H9 (cell line): ENCODE measurements around the gene NLRC3. TPM values are rescaled to one million over a fixed set of nuclear protein-coding genes. Genes with fewer than 3 reads are reported as not detected.
A peak's percentile ranks its signal among the peaks of the same experiment; 100 is the strongest.

Source experiments
- DNase-seq: peaks from one replicate; pipeline ENCODE4 v3.0.0-alpha.2; 2017
- H2AFZ ChIP-seq: one replicate; pipeline ENCODE4 v1.6.1; 2013; ENCODE audit warnings: mild to moderate bottlenecking, low read length, control low read depth, moderate library complexity
- H2AK5ac ChIP-seq: 2 replicates; pipeline ENCODE4 v1.6.1; 2013; ENCODE audit warnings: low read length, control low read depth, mixed read lengths; ENCODE audit not compliant: insufficient read length
- H2BK120ac ChIP-seq: one replicate; pipeline ENCODE4 v1.6.1; 2013; ENCODE audit warnings: low read depth, mild to moderate bottlenecking, low read length, control low read depth, inconsistent platforms; ENCODE audit not compliant: poor library complexity, severe bottlenecking
- H2BK12ac ChIP-seq: 2 replicates; pipeline ENCODE4 v1.6.1; 2013; ENCODE audit warnings: low read length, control low read depth, mixed read lengths, low read depth; ENCODE audit not compliant: insufficient read length
- H2BK15ac ChIP-seq: 2 replicates; pipeline ENCODE4 v1.6.1; 2013; ENCODE audit warnings: low read depth, low read length, control low read depth
- H2BK20ac ChIP-seq: one replicate; pipeline ENCODE4 v1.6.1; 2013; ENCODE audit warnings: low read depth, mild to moderate bottlenecking, low read length, control low read depth, inconsistent platforms; ENCODE audit not compliant: poor library complexity, severe bottlenecking
- H2BK5ac ChIP-seq: 2 replicates; pipeline ENCODE4 v1.6.1; 2013; ENCODE audit warnings: low read length, control low read depth, mixed read lengths; ENCODE audit not compliant: insufficient read length
- H3K14ac ChIP-seq: 2 replicates; pipeline ENCODE4 v1.6.1; 2013; ENCODE audit warnings: low read length, control low read depth; ENCODE audit not compliant: insufficient read depth
- H3K18ac ChIP-seq: 2 replicates; pipeline ENCODE4 v1.6.1; 2013; ENCODE audit warnings: low read depth, mild to moderate bottlenecking, mixed read lengths, low read length, control low read depth; ENCODE audit not compliant: insufficient read length
- H3K23ac ChIP-seq: 2 replicates; pipeline ENCODE4 v1.6.1; 2013; ENCODE audit warnings: low read length, control low read depth, mixed read lengths, low read depth; ENCODE audit not compliant: insufficient read length
- H3K23me2 ChIP-seq: 2 replicates; pipeline ENCODE4 v1.6.1; 2013; ENCODE audit warnings: low read depth, mild to moderate bottlenecking, mixed read lengths, low read length, control low read depth; ENCODE audit not compliant: insufficient read length, poor library complexity, severe bottlenecking
- H3K27ac ChIP-seq: 2 replicates; pipeline ENCODE4 v1.5.1; 2013; ENCODE audit warnings: low read length, control low read depth, mixed read lengths, low read depth; ENCODE audit not compliant: insufficient read length
- H3K27me3 ChIP-seq: 2 replicates; pipeline ENCODE4 v1.6.1; 2013; ENCODE audit warnings: low read length, control low read depth, inconsistent platforms; ENCODE audit not compliant: insufficient read depth
- H3K4ac ChIP-seq: 2 replicates; pipeline ENCODE4 v1.6.1; 2013; ENCODE audit warnings: low read depth, mild to moderate bottlenecking, control low read depth, inconsistent platforms, low read length, moderate library complexity
- H3K4me1 ChIP-seq: 2 replicates; pipeline ENCODE4 v1.6.1; 2013; ENCODE audit warnings: low read length, control low read depth, inconsistent platforms; ENCODE audit not compliant: insufficient read depth
- H3K4me2 ChIP-seq: 2 replicates; pipeline ENCODE4 v1.6.1; 2013; ENCODE audit warnings: low read length, control low read depth, mixed read lengths; ENCODE audit not compliant: insufficient read length, insufficient read depth
- H3K56ac ChIP-seq: 2 replicates; pipeline ENCODE4 v1.6.1; 2013; ENCODE audit warnings: low read depth, mild to moderate bottlenecking, mixed read lengths, low read length, control low read depth; ENCODE audit not compliant: insufficient read length
- H3K79me1 ChIP-seq: 2 replicates; pipeline ENCODE4 v1.6.1; 2013; ENCODE audit warnings: low read depth, mild to moderate bottlenecking, moderate library complexity, low read length, control low read depth, inconsistent platforms; ENCODE audit not compliant: insufficient read depth, poor library complexity, severe bottlenecking
- H3K79me2 ChIP-seq: 2 replicates; pipeline ENCODE4 v1.6.1; 2013; ENCODE audit warnings: low read length, control low read depth, inconsistent platforms; ENCODE audit not compliant: insufficient read depth
- H3K9ac ChIP-seq: 2 replicates; pipeline ENCODE4 v1.6.1; 2013; ENCODE audit warnings: low read length, control low read depth, mixed read lengths; ENCODE audit not compliant: insufficient read length; ENCODE audit errors: extremely low read depth
- H3K9me3 ChIP-seq: one replicate; pipeline ENCODE4 v1.6.1; 2013; ENCODE audit warnings: low read depth, low read length, inconsistent platforms; ENCODE audit not compliant: control insufficient read depth
- H3T11ph ChIP-seq: one replicate; pipeline ENCODE4 v1.6.1; 2013; ENCODE audit warnings: mild to moderate bottlenecking, low read length, control low read depth, inconsistent platforms
- H4K20me1 ChIP-seq: one replicate; pipeline ENCODE4 v1.6.1; 2013; ENCODE audit not compliant: control insufficient read depth, insufficient read length, insufficient read depth
- H4K5ac ChIP-seq: 2 replicates; pipeline ENCODE4 v1.6.1; 2013; ENCODE audit warnings: low read depth, mild to moderate bottlenecking, mixed read lengths, low read length, control low read depth; ENCODE audit not compliant: insufficient read length
- H4K8ac ChIP-seq: replicated peaks from 2 replicates; pipeline ENCODE4 v1.6.1; 2013; ENCODE audit warnings: low read length, control low read depth, mixed read lengths, low read depth; ENCODE audit not compliant: insufficient read length
- H4K91ac ChIP-seq: 2 replicates; pipeline ENCODE4 v1.6.1; 2013; ENCODE audit warnings: low read depth, mild to moderate bottlenecking, moderate library complexity, mixed read lengths, low read length, control low read depth; ENCODE audit not compliant: insufficient read length
- H3K27ac Mint-ChIP-seq, 3 experiments: 2 replicates in 2 of 3; 3 replicates in 1 of 3; pipeline ENCODE4 v1.8.0; 2020 to 2021; ENCODE audit warnings: mixed read lengths in 3 of 3, mild to moderate bottlenecking in 1 of 3, moderate library complexity in 1 of 3
- H3K27me3 Mint-ChIP-seq: 2 replicates; pipeline ENCODE4 v1.8.0; 2021; ENCODE audit warnings: low read depth, mild to moderate bottlenecking, moderate library complexity, mixed read lengths
- H3K36me3 Mint-ChIP-seq, 3 experiments: 2 replicates in 2 of 3; 3 replicates in 1 of 3; pipeline ENCODE4 v1.8.0; 2020 to 2021; ENCODE audit warnings: low read depth in 3 of 3, mixed read lengths in 3 of 3; ENCODE audit not compliant: insufficient read depth in 1 of 3
- H3K4me1 Mint-ChIP-seq, 2 experiments: 2 replicates each; pipeline ENCODE4 v1.8.0; 2020; ENCODE audit warnings: mixed read lengths in 2 of 2
- H3K4me3 Mint-ChIP-seq, 2 experiments: 2 replicates in 1 of 2; 3 replicates in 1 of 2; pipeline ENCODE4 v1.8.0; 2020 to 2021; ENCODE audit warnings: mild to moderate bottlenecking in 2 of 2, mixed read lengths in 2 of 2, moderate library complexity in 1 of 2
- H3K9me3 Mint-ChIP-seq, 2 experiments: 2 replicates in 1 of 2; 3 replicates in 1 of 2; pipeline ENCODE4 v1.8.0; 2020; ENCODE audit warnings: mild to moderate bottlenecking in 2 of 2, mixed read lengths in 2 of 2, moderate library complexity in 1 of 2
- CTCF ChIP-seq: fragments of 200-600 bp; sonication (generic); conservative IDR thresholded peaks from 3 replicates; pipeline ENCODE4 v1.8.0; 2021; ENCODE audit warnings: antibody characterized with exemption, mild to moderate bottlenecking
- WGBS: extraction: QIAGEN DNeasy Blood & Tissue Kit; methylation state at CpG from one replicate; pipeline ENCODE4 v1.1.7; 2013; ENCODE audit warnings: missing lambda C conversion rate, low lambda C conversion rate, mixed read lengths; ENCODE audit not compliant: insufficient read length; ENCODE audit errors: extremely low coverage; 5-methylcytosine and 5-hydroxymethylcytosine counted together
- total RNA-seq: library from RNA; stranded (reverse); gene quantifications from 2 replicates; pipeline ENCODE4 v1.2.1, GENCODE V29; 2021

NLRC3 gene
- total RNA-seq, 1 experiment from 2014 or later, result 0.44 TPM

DNA sequence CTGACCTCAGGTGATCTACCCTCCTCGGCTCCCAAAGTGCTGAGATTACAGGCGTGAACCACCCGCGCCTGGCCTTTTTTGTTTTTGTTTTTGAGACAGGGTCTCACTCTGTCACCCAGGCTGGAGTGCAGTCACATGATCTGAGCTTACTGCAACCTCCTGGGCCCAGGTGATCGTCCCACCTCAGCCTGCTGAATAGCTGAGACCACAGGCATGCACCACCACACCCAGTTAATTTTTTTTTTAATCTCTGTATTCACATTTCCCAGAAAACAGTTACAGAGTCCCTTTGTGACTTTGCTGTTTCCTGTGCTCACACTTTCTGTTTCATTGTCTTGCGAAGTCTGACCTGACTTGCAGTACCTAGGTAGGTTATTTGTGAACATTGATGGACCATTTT is 73.7 kb downstream of the NLRC3 start:
- Histone ChIP-seq H4K91ac (no peak overlapping the region), H3K27me3 (no peaks in the 10 kb centered on the region), H3K4me2 (no peak overlapping the region), H3K79me2 (no peaks in the 10 kb centered on the region), H3K4ac (no peak overlapping the region), H3K23me2 (peaks cover 4% of the 10 kb centered on the region), H3K79me1 (no peaks in the 10 kb centered on the region), H2BK12ac (no peak overlapping the region), H3K23ac (no peak overlapping the region), H3K9ac (peak overlapping the region; percentile 40), H2BK20ac (no peak overlapping the region), H3K14ac (no peak overlapping the region), H2BK5ac (no peak overlapping the region), H2AK5ac (no peak overlapping the region), H4K5ac (no peak overlapping the region), H2BK120ac (no peak overlapping the region), H3K18ac (no peak overlapping the region), H3K4me1 (no peaks in the 10 kb centered on the region; the same call in 1 of the 2 replicates), H4K8ac (no peak overlapping the region), H4K20me1 (no peaks in the 10 kb centered on the region), H3K56ac (no peak overlapping the region), H3K27ac (no peak overlapping the region), H2AFZ (no peak overlapping the region), H2BK15ac (no peak overlapping the region), H3T11ph (no peak overlapping the region), H3K9me3 (no peaks in the 10 kb centered on the region)
- H3K27ac Mint-ChIP-seq, result 0 out of 7 replicates have a peak overlapping the region, but pooled peaks of 1 of the 3 experiments have one; percentile 40
- no peak for TF ChIP-seq CTCF
- H3K4me1 Mint-ChIP-seq, result peaks cover 12 to 16% of the 10 kb centered on the region in 2 experiments
- no CpG with 5 or more reads among the region's 6 CpGs for whole genome bisulfite sequencing
- H3K36me3 Mint-ChIP-seq, result peaks cover 8 to 26% (median 8%) of the 10 kb centered on the region in 3 experiments; a peak in 5 of 7 replicates
- H3K9me3 Mint-ChIP-seq, result no peaks in the 10 kb centered on the region
- H3K27me3 Mint-ChIP-seq, result peaks cover 10% of the 10 kb centered on the region; the same call in 1 of the 2 replicates
- no peak overlapping the region; a peak in 1 of 5 replicates for H3K4me3 Mint-ChIP-seq
- no peak for DNase-seq
